Ishikawa (cell line): ENCODE measurements around the gene GALNT4.

Experiments used
- EP300 ChIP-seq: IDR thresholded peaks from 2 replicates; pipeline ENCODE4 v1.6.1; 2012; ENCODE audit warnings: borderline replicate concordance
- RAD21 ChIP-seq: IDR thresholded peaks from 2 replicates; pipeline ENCODE4 v1.6.1; 2012; ENCODE audit warnings: low read depth
- TEAD4 ChIP-seq: IDR thresholded peaks from 2 replicates; pipeline ENCODE4 v1.6.1; 2012
- TF ChIP-seq, protein P1 (sequence below): IDR thresholded peaks from 2 replicates; pipeline ENCODE4 v1.6.1; 2012
- TF ChIP-seq, protein P2 (sequence below): IDR thresholded peaks from 2 replicates; pipeline ENCODE4 v1.6.1; 2012; ENCODE audit warnings: low read depth, mild to moderate bottlenecking
- TF ChIP-seq, protein P3 (sequence below): IDR thresholded peaks from 2 replicates; pipeline ENCODE4 v1.6.1; 2012

DNA sequence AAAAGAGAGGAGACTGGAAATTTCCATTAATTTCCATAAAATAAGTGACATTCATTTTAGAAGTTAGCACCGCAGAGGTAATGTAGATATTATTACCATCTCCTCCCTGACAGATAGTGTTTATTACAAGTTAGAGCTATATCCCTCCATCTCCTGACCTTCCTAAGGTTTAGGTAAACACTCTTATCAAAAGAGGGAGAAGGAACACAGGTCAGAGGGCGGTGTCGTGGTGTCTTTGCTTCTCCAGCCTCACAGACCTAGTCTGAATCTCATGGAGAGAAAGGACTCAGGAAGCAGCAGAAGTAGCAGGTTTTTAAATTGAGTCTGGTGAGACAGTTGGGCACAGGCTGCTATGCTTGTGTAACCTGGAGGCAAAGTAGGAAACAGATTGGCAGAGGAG, 12.8 kb upstream of the GALNT4 start:
- TF ChIP-seq, protein P1, sequence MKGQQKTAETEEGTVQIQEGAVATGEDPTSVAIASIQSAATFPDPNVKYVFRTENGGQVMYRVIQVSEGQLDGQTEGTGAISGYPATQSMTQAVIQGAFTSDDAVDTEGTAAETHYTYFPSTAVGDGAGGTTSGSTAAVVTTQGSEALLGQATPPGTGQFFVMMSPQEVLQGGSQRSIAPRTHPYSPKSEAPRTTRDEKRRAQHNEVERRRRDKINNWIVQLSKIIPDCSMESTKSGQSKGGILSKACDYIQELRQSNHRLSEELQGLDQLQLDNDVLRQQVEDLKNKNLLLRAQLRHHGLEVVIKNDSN, result no peak
- TF ChIP-seq, protein P2, sequence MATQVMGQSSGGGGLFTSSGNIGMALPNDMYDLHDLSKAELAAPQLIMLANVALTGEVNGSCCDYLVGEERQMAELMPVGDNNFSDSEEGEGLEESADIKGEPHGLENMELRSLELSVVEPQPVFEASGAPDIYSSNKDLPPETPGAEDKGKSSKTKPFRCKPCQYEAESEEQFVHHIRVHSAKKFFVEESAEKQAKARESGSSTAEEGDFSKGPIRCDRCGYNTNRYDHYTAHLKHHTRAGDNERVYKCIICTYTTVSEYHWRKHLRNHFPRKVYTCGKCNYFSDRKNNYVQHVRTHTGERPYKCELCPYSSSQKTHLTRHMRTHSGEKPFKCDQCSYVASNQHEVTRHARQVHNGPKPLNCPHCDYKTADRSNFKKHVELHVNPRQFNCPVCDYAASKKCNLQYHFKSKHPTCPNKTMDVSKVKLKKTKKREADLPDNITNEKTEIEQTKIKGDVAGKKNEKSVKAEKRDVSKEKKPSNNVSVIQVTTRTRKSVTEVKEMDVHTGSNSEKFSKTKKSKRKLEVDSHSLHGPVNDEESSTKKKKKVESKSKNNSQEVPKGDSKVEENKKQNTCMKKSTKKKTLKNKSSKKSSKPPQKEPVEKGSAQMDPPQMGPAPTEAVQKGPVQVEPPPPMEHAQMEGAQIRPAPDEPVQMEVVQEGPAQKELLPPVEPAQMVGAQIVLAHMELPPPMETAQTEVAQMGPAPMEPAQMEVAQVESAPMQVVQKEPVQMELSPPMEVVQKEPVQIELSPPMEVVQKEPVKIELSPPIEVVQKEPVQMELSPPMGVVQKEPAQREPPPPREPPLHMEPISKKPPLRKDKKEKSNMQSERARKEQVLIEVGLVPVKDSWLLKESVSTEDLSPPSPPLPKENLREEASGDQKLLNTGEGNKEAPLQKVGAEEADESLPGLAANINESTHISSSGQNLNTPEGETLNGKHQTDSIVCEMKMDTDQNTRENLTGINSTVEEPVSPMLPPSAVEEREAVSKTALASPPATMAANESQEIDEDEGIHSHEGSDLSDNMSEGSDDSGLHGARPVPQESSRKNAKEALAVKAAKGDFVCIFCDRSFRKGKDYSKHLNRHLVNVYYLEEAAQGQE, result no peak
- TF ChIP-seq EP300, result no peak
- TF ChIP-seq TEAD4, result no peak
- no peak for TF ChIP-seq RAD21
- TF ChIP-seq, protein P3, sequence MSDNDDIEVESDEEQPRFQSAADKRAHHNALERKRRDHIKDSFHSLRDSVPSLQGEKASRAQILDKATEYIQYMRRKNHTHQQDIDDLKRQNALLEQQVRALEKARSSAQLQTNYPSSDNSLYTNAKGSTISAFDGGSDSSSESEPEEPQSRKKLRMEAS, result no peak
